IMR-90 (cell line): ENCODE results near the gene CD300LD. TPM values are rescaled to one million over a fixed set of nuclear protein-coding genes. Genes with fewer than 3 reads are reported as not detected.
A peak's percentile ranks its signal among the peaks of the same experiment; 100 is the strongest.

Experiments used
- ATAC-seq: fragments of 200-7000 bp; cut with Tn5 transposase; 2 replicates; pipeline ENCODE4 v1.9.1; 2020; ENCODE audit warnings: low read depth, mild to moderate bottlenecking, moderate library complexity
- BruUV-seq: library from RNA; stranded (reverse); fragments of 400-500 nt; replicated peaks from 2 replicates; lab custom pipeline; 2021; lab: Mats Ljungman, UMichigan
- CTCF ChIA-PET: fragments of 300-600 bp; formaldehyde crosslinking; extraction: SDS; loops from one replicate; lab custom pipeline; 2021; ENCODE audit warnings: antibody characterized with exemption; lab: Yijun Ruan, JAX
- POLR2A ChIA-PET: fragments of 300-600 bp; sonication (Branson Sonifier 250); formaldehyde crosslinking; loops from one replicate; lab custom pipeline; 2022; ENCODE audit warnings: antibody characterized with exemption; ENCODE audit not compliant: unreplicated experiment; lab: Charles Lee
- DNase-seq: peaks from one replicate; pipeline ENCODE4 v3.0.0; 2013
- H2AFZ ChIP-seq: replicated peaks from 2 replicates; pipeline ENCODE3; 2013; ENCODE audit warnings: low read length, mild to moderate bottlenecking; ENCODE audit not compliant: poor library complexity
- H2AK5ac ChIP-seq: 2 replicates; pipeline ENCODE4 v1.6.1; 2013; ENCODE audit warnings: low read depth, low read length, inconsistent platforms
- H2AK9ac ChIP-seq: replicated peaks from 2 replicates; pipeline ENCODE3; 2013; ENCODE audit warnings: mild to moderate bottlenecking, low read depth, low read length, moderate library complexity; ENCODE audit not compliant: poor library complexity
- H2BK120ac ChIP-seq: 2 replicates; pipeline ENCODE4 v1.6.1; 2013; ENCODE audit warnings: low read depth, low read length, inconsistent platforms
- H2BK15ac ChIP-seq: 3 replicates; pipeline ENCODE4 v1.6.1; 2013; ENCODE audit warnings: low read depth, low read length, inconsistent platforms
- H2BK20ac ChIP-seq: 2 replicates; pipeline ENCODE4 v1.6.1; 2013; ENCODE audit warnings: low read depth, mild to moderate bottlenecking, inconsistent platforms, low read length, moderate library complexity
- H2BK5ac ChIP-seq: 2 replicates; pipeline ENCODE4 v1.6.1; 2013; ENCODE audit warnings: mild to moderate bottlenecking, low read depth, low read length, inconsistent platforms; ENCODE audit not compliant: poor library complexity, severe bottlenecking
- H3K14ac ChIP-seq: replicated peaks from 2 replicates; pipeline ENCODE4 v1.6.1; 2013; ENCODE audit warnings: low read depth, low read length, inconsistent platforms
- H3K18ac ChIP-seq: 2 replicates; pipeline ENCODE4 v1.6.1; 2013; ENCODE audit warnings: low read depth, low read length, control low read depth
- H3K23ac ChIP-seq: 2 replicates; pipeline ENCODE4 v1.6.1; 2013; ENCODE audit warnings: low read depth, low read length, inconsistent platforms
- H3K27ac ChIP-seq: 2 replicates; pipeline ENCODE4 v1.5.1; 2013; ENCODE audit warnings: mild to moderate bottlenecking, control low read depth, low read length; ENCODE audit not compliant: insufficient read depth
- H3K27me3 ChIP-seq: 2 replicates; pipeline ENCODE4 v1.6.1; 2013; ENCODE audit warnings: low read length; ENCODE audit not compliant: control insufficient read depth, insufficient read depth
- H3K36me3 ChIP-seq: 2 replicates; pipeline ENCODE4 v1.6.1; 2013; ENCODE audit warnings: low read length, mixed read lengths; ENCODE audit not compliant: control insufficient read depth, insufficient read depth
- H3K4ac ChIP-seq: 2 replicates; pipeline ENCODE4 v1.6.1; 2013; ENCODE audit warnings: low read depth, low read length, inconsistent platforms
- H3K4me1 ChIP-seq: 2 replicates; pipeline ENCODE4 v1.6.1; 2013; ENCODE audit warnings: low read length, mixed read lengths; ENCODE audit not compliant: control insufficient read depth, insufficient read depth
- H3K4me2 ChIP-seq: 2 replicates; pipeline ENCODE4 v1.6.1; 2013; ENCODE audit warnings: low read depth, mild to moderate bottlenecking, control low read depth, low read length, moderate library complexity
- H3K4me3 ChIP-seq: 2 replicates; pipeline ENCODE4 v1.5.1; 2013; ENCODE audit warnings: low read depth, mild to moderate bottlenecking, control low read depth, low read length, moderate library complexity; ENCODE audit not compliant: insufficient read depth
- H3K56ac ChIP-seq: 2 replicates; pipeline ENCODE4 v1.6.1; 2013; ENCODE audit warnings: low read length, inconsistent platforms; ENCODE audit not compliant: insufficient read depth; ENCODE audit errors: extremely low read depth
- H3K79me1 ChIP-seq, 2 experiments: 2 replicates each; pipeline ENCODE4 v1.6.1; 2013; ENCODE audit warnings: low read length in 2 of 2, inconsistent platforms in 1 of 2, low read depth in 1 of 2
- H3K9ac ChIP-seq: 2 replicates; pipeline ENCODE4 v1.6.1; 2013; ENCODE audit warnings: low read depth, low read length, control low read depth
- H3K9me1 ChIP-seq: 2 replicates; pipeline ENCODE4 v1.6.1; 2013; ENCODE audit warnings: low read length, inconsistent platforms; ENCODE audit not compliant: insufficient read depth
- H3K9me3 ChIP-seq: 2 replicates; pipeline ENCODE4 v1.6.1; 2013; ENCODE audit warnings: low read length; ENCODE audit not compliant: control insufficient read depth, insufficient read depth
- H4K20me1 ChIP-seq: 2 replicates; pipeline ENCODE4 v1.6.1; 2013; ENCODE audit warnings: low read length, inconsistent platforms; ENCODE audit not compliant: insufficient read depth
- H4K5ac ChIP-seq: 2 replicates; pipeline ENCODE4 v1.6.1; 2013; ENCODE audit warnings: mild to moderate bottlenecking, low read depth, low read length, control low read depth
- H4K8ac ChIP-seq, 2 experiments: 2 replicates each; pipeline ENCODE4 v1.6.1; 2013; ENCODE audit warnings: low read depth in 2 of 2, low read length in 2 of 2, control low read depth in 1 of 2, inconsistent platforms in 1 of 2
- H4K91ac ChIP-seq: 2 replicates; pipeline ENCODE4 v1.6.1; 2013; ENCODE audit warnings: low read depth, low read length, inconsistent platforms; ENCODE audit not compliant: insufficient read depth
- CEBPB ChIP-seq: IDR thresholded peaks from 2 replicates; pipeline ENCODE4 v1.6.1; 2012; ENCODE audit warnings: low read depth, low read length, improper control_type of control experiment
- CTCF ChIP-seq: conservative IDR thresholded peaks from 2 replicates; pipeline ENCODE4 v1.5.1; 2012; ENCODE audit warnings: mild to moderate bottlenecking, low read depth, low read length, improper control_type of control experiment
- ELK1 ChIP-seq: fragments of 150-350 bp; IDR thresholded peaks from 2 replicates; pipeline ENCODE4 v1.6.1; 2016; ENCODE audit warnings: low read depth, mild to moderate bottlenecking, low read length, moderate library complexity, borderline replicate concordance
- FOS ChIP-seq: fragments of 150-350 bp; IDR thresholded peaks from 2 replicates; pipeline ENCODE4 v1.6.1; 2016; ENCODE audit warnings: low read depth, low read length
- RFX5 ChIP-seq: IDR thresholded peaks from 2 replicates; pipeline ENCODE4 v1.8.0; 2012; ENCODE audit warnings: low read depth, mild to moderate bottlenecking, low read length, moderate library complexity
- WGBS, 2 experiments: methylation state at CpG; one replicate each; pipeline versions ENCODE4 v1.1.5 to v1.1.7; 2013; ENCODE audit warnings: missing lambda C conversion rate in 2 of 2; ENCODE audit not compliant: insufficient read length in 1 of 2; ENCODE audit errors: extremely low coverage in 2 of 2; 5-methylcytosine and 5-hydroxymethylcytosine counted together
- dilution Hi-C: fragments of 300-500 bp; cut with HindIII; formaldehyde crosslinking; loops from one replicate; pipeline ENCODE4 v1.14.3; 2018; ENCODE audit warnings: low sequenced_read_pairs; ENCODE audit not compliant: unreplicated experiment
- in situ Hi-C: fragments of 300-500 bp; cut with MboI; formaldehyde crosslinking; loops from 3 replicates; pipeline ENCODE4 v1.14.3; 2019; ENCODE audit warnings: low sequenced_read_pairs, inconsistent platforms, mixed read lengths
- intact Hi-C: fragments of 100-400 bp; cut with micrococcal nuclease; formaldehyde crosslinking; loops from 2 replicates; pipeline ENCODE4 v1.10.0; 2022
- polyA plus RNA-seq, 3 experiments: library from polyadenylated mRNA; depleted of rRNA; stranded (reverse); fragments of >200 nt; gene quantifications; 2 replicates each; pipeline ENCODE4 v1.2.3, GENCODE V29; 2012; ENCODE audit warnings: low replicate concordance in 1 of 3
- total RNA-seq: library from RNA; depleted of rRNA; stranded (reverse); fragments of >200 nt; gene quantifications from 2 replicates; pipeline ENCODE4 v1.2.3, GENCODE V29; 2012
- TF ChIP-seq, protein P1 (sequence below): fragments of 150-350 bp; IDR thresholded peaks from 2 replicates; pipeline ENCODE4 v1.6.1; 2017; ENCODE audit warnings: mild to moderate bottlenecking, antibody characterized with exemption, low read length, low read depth

The CD300LD gene
- total and polyA plus RNA-seq, 2 of the 4 experiments (the other 2 are of a cell fraction), result not detected

DNA sequence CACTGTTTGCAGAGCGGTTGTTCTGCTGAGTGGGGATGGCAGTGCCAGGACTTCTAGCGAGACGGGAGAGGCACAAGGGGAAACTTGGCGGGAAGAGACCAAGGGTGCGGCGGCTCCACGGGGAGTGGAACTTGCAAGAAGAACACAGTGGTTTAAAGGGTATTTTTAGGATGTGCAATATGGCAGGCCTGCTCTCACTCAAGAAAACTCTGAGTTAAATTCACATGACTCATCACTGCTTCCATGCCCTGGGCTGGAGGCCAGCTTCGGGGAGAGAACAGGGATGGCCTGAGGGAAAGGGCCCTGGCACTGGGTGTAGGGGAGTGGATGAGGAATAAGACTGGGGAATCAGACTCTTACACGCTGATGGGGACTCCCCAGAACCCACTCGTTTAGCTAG is 13.3 kb upstream of the CD300LD start:
- in situ Hi-C loops, result no loop called here

More for the DNA sequence above, 13.3 kb upstream of the CD300LD start:
- Histone ChIP-seq H3K14ac (no peak overlapping the region), H3K18ac (no peak overlapping the region), H3K36me3 (no peaks in the 10 kb centered on the region), H3K9me3 (peaks cover 2% of the 10 kb centered on the region; the same call in 1 of the 2 replicates), H3K9ac (no peak overlapping the region), H2AK9ac (no peak overlapping the region), H3K23ac (no peak overlapping the region), H4K20me1 (no peaks in the 10 kb centered on the region), H2AFZ (no peak overlapping the region), H3K56ac (no peak overlapping the region), H3K27me3 (no peaks in the 10 kb centered on the region), H3K9me1 (no peaks in the 10 kb centered on the region), H4K5ac (no peak overlapping the region), H3K27ac (no peak overlapping the region), H2BK5ac (no peak overlapping the region), H2BK15ac (no peak overlapping the region), H4K91ac (no peak overlapping the region), H3K4me3 (no peak overlapping the region), H2BK20ac (no peak overlapping the region), H4K8ac (no peak overlapping the region), H2BK120ac (no peak overlapping the region), H3K4me2 (no peak overlapping the region), H3K4me1 (no peaks in the 10 kb centered on the region), H2AK5ac (no peak overlapping the region), H3K79me1 (no peaks in the 10 kb centered on the region), H3K4ac (no peak overlapping the region)
- 50% methylated on average over 4 of the region's 10 CpGs; no CpG with 5 or more reads in 1 of the 2 experiments for WGBS, 2 experiments
- intact Hi-C loops, result no loop called here
- BruUV-seq, result no TSS peak
- dilution Hi-C loops, result no loop called here
- CTCF ChIA-PET, result no interaction called here
- peak; percentile 41 for DNase-seq
- POLR2A ChIA-PET, result no interaction called here
- no peak for TF ChIP-seq ELK1
- TF ChIP-seq RFX5, result no peak
- no peak for TF ChIP-seq CEBPB
- no peak for TF ChIP-seq CTCF
- TF ChIP-seq, protein P1, sequence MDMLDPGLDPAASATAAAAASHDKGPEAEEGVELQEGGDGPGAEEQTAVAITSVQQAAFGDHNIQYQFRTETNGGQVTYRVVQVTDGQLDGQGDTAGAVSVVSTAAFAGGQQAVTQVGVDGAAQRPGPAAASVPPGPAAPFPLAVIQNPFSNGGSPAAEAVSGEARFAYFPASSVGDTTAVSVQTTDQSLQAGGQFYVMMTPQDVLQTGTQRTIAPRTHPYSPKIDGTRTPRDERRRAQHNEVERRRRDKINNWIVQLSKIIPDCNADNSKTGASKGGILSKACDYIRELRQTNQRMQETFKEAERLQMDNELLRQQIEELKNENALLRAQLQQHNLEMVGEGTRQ, result no peak
- peak; percentile 8; the same call in 1 of the 2 replicates for TF ChIP-seq FOS
- peak; percentile 60; the same call in 1 of the 2 replicates for ATAC-seq
